ENCODE measurements around the gene ZNF384.
A peak's percentile ranks its signal among the peaks of the same experiment; 100 is the strongest.

ZNF384 gene

GRCh38 chr12:6688999-6689882, at the start of gene ZNF384:
TSS of gene ZNF384 (minus strand) at chr12:6689375. CDS start at chr12:6679520, 9,855 bp downstream.
- Mint-ChIP-seq H3K36me3 (ENCODE audit: insufficient read depth) (peaks cover 28% of the 10 kb centered on the region), H3K27me3 (no peaks in the 10 kb centered on the region), H3K27ac (ENCODE audit: low read depth) (peak within 1 kb of the TSS; percentile 88), H3K9me3 (no peaks in the 10 kb centered on the region), H3K4me3 (peak within 1 kb of the TSS; percentile 88), H3K4me1 (peaks cover 52% of the 10 kb centered on the region)
- ATAC-seq (replicated peaks; ENCODE audit: extremely low read depth, poor library complexity, severe bottlenecking): peak; percentile 83
- DNase-seq (ENCODE audit: low spot score in 2 of 2): peak; percentile 84 to 93

GRCh38 chr12:6736754-6737153, 47.6 kb upstream of the ZNF384 start:
- peaks cover 6% of the 10 kb centered on the region for H3K4me1 Mint-ChIP-seq
- no peak overlapping the region for H3K4me3 Mint-ChIP-seq
- peaks cover 7% of the 10 kb centered on the region for H3K36me3 Mint-ChIP-seq (ENCODE audit: insufficient read depth)
- no peaks in the 10 kb centered on the region for H3K9me3 Mint-ChIP-seq
- ATAC-seq (replicated peaks; ENCODE audit: extremely low read depth, poor library complexity, severe bottlenecking) (no peak), DNase-seq (ENCODE audit: low spot score in 2 of 2) (no peak)
- H3K27ac Mint-ChIP-seq (ENCODE audit: low read depth): no peak overlapping the region
- H3K27me3 Mint-ChIP-seq: no peaks in the 10 kb centered on the region

- DNase-seq (ENCODE audit: low spot score in 2 of 2) (no peak), ATAC-seq (replicated peaks; ENCODE audit: extremely low read depth, poor library complexity, severe bottlenecking) (no peak)
- no peaks in the 10 kb centered on the region for H3K9me3 Mint-ChIP-seq
- H3K4me3 Mint-ChIP-seq: no peak overlapping the region
- H3K27ac Mint-ChIP-seq (ENCODE audit: low read depth): no peak overlapping the region
- H3K4me1 Mint-ChIP-seq: peaks cover 6% of the 10 kb centered on the region
- no peaks in the 10 kb centered on the region for H3K27me3 Mint-ChIP-seq
- H3K36me3 Mint-ChIP-seq (ENCODE audit: insufficient read depth): peaks cover 12% of the 10 kb centered on the region
Measured at GRCh38 chr12:6735448-6736191, 46.4 kb upstream of the ZNF384 start.

- DNase-seq (ENCODE audit: low spot score in 2 of 2): no peak
- Mint-ChIP-seq H3K27me3 (no peaks in the 10 kb centered on the region), H3K36me3 (ENCODE audit: insufficient read depth) (peaks cover 18% of the 10 kb centered on the region), H3K27ac (ENCODE audit: low read depth) (no peak overlapping the region), H3K9me3 (no peaks in the 10 kb centered on the region), H3K4me1 (peaks cover 6% of the 10 kb centered on the region), H3K4me3 (no peak overlapping the region)
- no peak for ATAC-seq (replicated peaks; ENCODE audit: extremely low read depth, poor library complexity, severe bottlenecking)
Measured at GRCh38 chr12:6734506-6735387, 45.6 kb upstream of the ZNF384 start.

- peaks cover 30% of the 10 kb centered on the region for H3K36me3 Mint-ChIP-seq (ENCODE audit: insufficient read depth)
- no peaks in the 10 kb centered on the region for H3K9me3 Mint-ChIP-seq
- DNase-seq (ENCODE audit: low spot score in 2 of 2) (no peak), ATAC-seq (replicated peaks; ENCODE audit: extremely low read depth, poor library complexity, severe bottlenecking) (no peak)
- no peaks in the 10 kb centered on the region for H3K27me3 Mint-ChIP-seq
- H3K4me3 Mint-ChIP-seq: no peak overlapping the region
- peak overlapping the region; percentile 42 for H3K27ac Mint-ChIP-seq (ENCODE audit: low read depth)
- H3K4me1 Mint-ChIP-seq: peaks cover 6% of the 10 kb centered on the region
Measured at GRCh38 chr12:6730169-6730568, 41.0 kb upstream of the ZNF384 start.

- ATAC-seq (replicated peaks; ENCODE audit: extremely low read depth, poor library complexity, severe bottlenecking) (no peak), DNase-seq (ENCODE audit: low spot score in 2 of 2) (no peak)
- Mint-ChIP-seq H3K9me3 (no peaks in the 10 kb centered on the region), H3K27me3 (no peaks in the 10 kb centered on the region), H3K36me3 (ENCODE audit: insufficient read depth) (peaks cover 31% of the 10 kb centered on the region), H3K4me1 (peaks cover 12% of the 10 kb centered on the region), H3K4me3 (no peak overlapping the region), H3K27ac (ENCODE audit: low read depth) (no peak overlapping the region)
Measured at GRCh38 chr12:6729186-6729585, 40.0 kb upstream of the ZNF384 start.

- Mint-ChIP-seq H3K36me3 (ENCODE audit: insufficient read depth) (peaks cover 29% of the 10 kb centered on the region), H3K4me1 (peaks cover 20% of the 10 kb centered on the region), H3K27ac (ENCODE audit: low read depth) (no peak overlapping the region), H3K9me3 (no peaks in the 10 kb centered on the region), H3K27me3 (no peaks in the 10 kb centered on the region), H3K4me3 (peak overlapping the region; percentile 78)
- ATAC-seq (replicated peaks; ENCODE audit: extremely low read depth, poor library complexity, severe bottlenecking): no peak
- no peak for DNase-seq (ENCODE audit: low spot score in 2 of 2)
Measured at GRCh38 chr12:6725350-6725749, 36.2 kb upstream of the ZNF384 start.

- peaks cover 23% of the 10 kb centered on the region for H3K36me3 Mint-ChIP-seq (ENCODE audit: insufficient read depth)
- H3K4me3 Mint-ChIP-seq: peak overlapping the region; percentile 78
- DNase-seq (ENCODE audit: low spot score in 2 of 2): no peak
- H3K4me1 Mint-ChIP-seq: peaks cover 20% of the 10 kb centered on the region
- H3K27me3 Mint-ChIP-seq: no peaks in the 10 kb centered on the region
- H3K27ac Mint-ChIP-seq (ENCODE audit: low read depth): peak overlapping the region; percentile 97
- peak; percentile 16 for ATAC-seq (replicated peaks; ENCODE audit: extremely low read depth, poor library complexity, severe bottlenecking)
- H3K9me3 Mint-ChIP-seq: no peaks in the 10 kb centered on the region
Measured at GRCh38 chr12:6724409-6724797, 35.2 kb upstream of the ZNF384 start.

- ATAC-seq (replicated peaks; ENCODE audit: extremely low read depth, poor library complexity, severe bottlenecking) (peak; percentile 90), DNase-seq (ENCODE audit: low spot score in 2 of 2) (peak; percentile 90 to 93)
- H3K4me3 Mint-ChIP-seq: peak within 1 kb of the TSS; percentile 78
- no peaks in the 10 kb centered on the region for H3K9me3 Mint-ChIP-seq
- peaks cover 20% of the 10 kb centered on the region for H3K36me3 Mint-ChIP-seq (ENCODE audit: insufficient read depth)
- no peaks in the 10 kb centered on the region for H3K27me3 Mint-ChIP-seq
- peaks cover 20% of the 10 kb centered on the region for H3K4me1 Mint-ChIP-seq
- peak within 1 kb of the TSS; percentile 97 for H3K27ac Mint-ChIP-seq (ENCODE audit: low read depth)
Measured at GRCh38 chr12:6723607-6724408, 34.6 kb upstream of the ZNF384 start, which contains the start of gene COPS7A. TSS of gene COPS7A (plus strand) at chr12:6724046. CDS start at chr12:6724657, 611 bp downstream.

- Mint-ChIP-seq H3K27ac (ENCODE audit: low read depth) (no peak overlapping the region), H3K27me3 (no peaks in the 10 kb centered on the region), H3K36me3 (ENCODE audit: insufficient read depth) (peaks cover 17% of the 10 kb centered on the region), H3K4me3 (no peak overlapping the region), H3K4me1 (peaks cover 20% of the 10 kb centered on the region), H3K9me3 (no peaks in the 10 kb centered on the region)
- DNase-seq (ENCODE audit: low spot score in 2 of 2) (no peak), ATAC-seq (replicated peaks; ENCODE audit: extremely low read depth, poor library complexity, severe bottlenecking) (no peak)
Measured at GRCh38 chr12:6722863-6723262, 33.7 kb upstream of the ZNF384 start.

GRCh38 chr12:6716874-6717437, 27.8 kb upstream of the ZNF384 start:
- H3K9me3 Mint-ChIP-seq: no peaks in the 10 kb centered on the region
- H3K36me3 Mint-ChIP-seq (ENCODE audit: insufficient read depth): no peaks in the 10 kb centered on the region
- no peaks in the 10 kb centered on the region for H3K4me1 Mint-ChIP-seq
- DNase-seq (ENCODE audit: low spot score in 2 of 2) (no peak), ATAC-seq (replicated peaks; ENCODE audit: extremely low read depth, poor library complexity, severe bottlenecking) (no peak)
- no peak overlapping the region for H3K4me3 Mint-ChIP-seq
- no peaks in the 10 kb centered on the region for H3K27me3 Mint-ChIP-seq
- no peak overlapping the region for H3K27ac Mint-ChIP-seq (ENCODE audit: low read depth)

All from central memory CD8-positive, alpha-beta T cell (primary cell).